SK-N-SH (cell line): ENCODE data around the gene MLLT6.

Experiments used
- CTCF ChIP-seq: fragments of 200-600 bp; sonication (generic); IDR thresholded peaks from 2 replicates; pipeline ENCODE4 v1.6.1; 2017; ENCODE audit warnings: antibody characterized with exemption, mild to moderate bottlenecking, moderate library complexity
- ELF1 ChIP-seq: IDR thresholded peaks from 2 replicates; pipeline ENCODE4 v1.4.0; 2012
- EP300 ChIP-seq, 2 experiments: IDR thresholded peaks; 2 replicates each; pipeline versions ENCODE4 v1.4.0 to v1.6.1; 2012; ENCODE audit warnings: borderline replicate concordance in 1 of 2, low read depth in 1 of 2, low read length in 1 of 2
- EZH2phosphoT487 ChIP-seq: fragments of 200-600 bp; sonication (generic); IDR thresholded peaks from 2 replicates; pipeline ENCODE4 v1.6.1; 2017; ENCODE audit warnings: low read depth, mixed run types, mild to moderate bottlenecking, antibody characterized with exemption, moderate library complexity, borderline replicate concordance
- SMC3 ChIP-seq: IDR thresholded peaks from 2 replicates; pipeline ENCODE4 v1.6.1; 2012; ENCODE audit warnings: low read depth, low read length, improper control_type of control experiment
- TAF1 ChIP-seq: IDR thresholded peaks from 2 replicates; pipeline ENCODE4 v1.6.1; 2012; ENCODE audit warnings: low read depth, mild to moderate bottlenecking, low read length, moderate library complexity, borderline replicate concordance

GRCh38 chr17:38740806-38741205 is 35.7 kb downstream of the MLLT6 start:
- no peak for TF ChIP-seq ELF1
- no peak for TF ChIP-seq TAF1
- TF ChIP-seq CTCF, result no peak
- TF ChIP-seq EZH2phosphoT487, result no peak
- no peak for TF ChIP-seq EP300 (IDR thresholded peaks at IDR 0.05; ENCODE audit: borderline replicate concordance in 1 of 2, low read depth in 1 of 2, low read length in 1 of 2)
- TF ChIP-seq SMC3, result no peak
